NCI-H128 (cell line): ENCODE results near the gene C1QTNF12.

Source experiments
- DNase-seq: peaks from one replicate; lab custom pipeline; 2025; ENCODE audit not compliant: unreplicated experiment; lab: John Stamatoyannopoulos, UW

C1QTNF12 gene

DNA sequence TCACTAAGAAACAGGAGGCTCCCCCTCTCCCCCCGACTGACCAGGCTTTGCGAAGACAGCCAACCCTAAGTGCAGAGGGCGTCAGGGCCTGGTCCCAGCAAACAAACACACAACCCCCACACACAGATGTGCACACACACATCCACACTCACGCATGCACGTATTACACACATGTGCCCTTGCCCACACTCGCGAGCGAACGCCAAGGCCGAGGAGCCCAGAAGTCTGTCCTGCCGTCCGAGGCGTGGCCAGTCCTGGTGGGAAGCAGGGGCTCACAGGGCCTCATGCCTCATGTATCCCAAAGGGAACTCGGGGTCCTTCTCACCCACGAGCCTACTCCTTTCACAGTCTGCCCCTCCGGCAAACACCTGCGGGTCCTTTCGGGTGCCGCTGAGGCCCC lies 16.8 kb downstream of the C1QTNF12 start:
- DNase-seq: no peak

DNA sequence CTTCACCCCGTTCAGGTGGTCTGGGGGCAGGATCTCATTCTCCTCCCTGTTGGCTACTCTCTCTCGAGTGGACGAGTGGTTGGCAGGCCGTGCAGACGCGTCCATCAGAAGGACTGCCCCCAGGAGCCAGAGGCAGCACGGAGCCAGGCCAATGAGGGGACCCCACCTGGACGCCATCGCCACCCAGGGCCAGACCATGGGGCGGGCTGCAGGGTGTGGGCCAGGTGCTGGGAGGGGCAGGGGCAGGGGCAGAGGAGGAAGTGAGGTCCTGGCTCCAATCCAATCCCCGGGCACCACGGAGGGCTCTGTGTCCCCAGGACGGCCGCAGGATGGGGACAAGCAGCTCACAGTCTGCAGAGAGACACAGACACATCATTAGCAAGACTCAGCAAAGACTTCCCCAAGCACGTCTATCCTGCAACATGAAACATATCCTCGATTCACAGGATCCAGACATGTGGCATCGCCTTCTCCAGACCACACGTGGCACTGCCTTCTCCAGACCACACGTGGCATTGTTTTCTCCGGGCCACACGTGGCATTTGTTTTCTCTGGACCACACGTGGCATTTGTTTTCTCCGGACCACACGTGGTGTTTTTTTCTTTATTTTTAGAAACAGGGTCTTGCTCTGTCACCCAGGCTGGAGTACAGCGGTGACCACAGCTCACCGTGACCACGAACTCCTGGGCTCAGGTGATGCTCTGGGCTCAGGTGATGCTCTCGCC lies 17.8 kb downstream of the C1QTNF12 start:
- no peak for DNase-seq

DNA sequence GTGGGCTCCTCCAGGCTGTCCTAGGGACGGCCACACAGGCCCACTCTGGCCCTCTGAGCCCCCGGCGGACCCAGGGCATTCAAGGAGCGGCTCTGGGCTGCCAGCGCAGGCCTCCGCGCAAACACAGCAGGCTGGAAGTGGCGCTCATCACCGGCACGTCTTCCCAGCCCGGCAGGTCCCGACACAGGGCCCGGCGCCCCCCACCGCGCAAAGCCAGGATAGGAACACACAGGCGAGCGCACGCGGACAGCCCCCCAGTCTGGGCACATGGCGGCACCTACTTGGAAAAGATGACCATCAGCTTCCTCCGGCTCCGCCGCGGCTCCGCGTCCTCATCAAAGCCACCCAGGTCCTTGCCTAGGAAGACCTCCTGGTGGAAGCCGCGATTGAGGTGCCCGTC lies 18.3 kb downstream of the C1QTNF12 start:
- no peak for DNase-seq

DNA sequence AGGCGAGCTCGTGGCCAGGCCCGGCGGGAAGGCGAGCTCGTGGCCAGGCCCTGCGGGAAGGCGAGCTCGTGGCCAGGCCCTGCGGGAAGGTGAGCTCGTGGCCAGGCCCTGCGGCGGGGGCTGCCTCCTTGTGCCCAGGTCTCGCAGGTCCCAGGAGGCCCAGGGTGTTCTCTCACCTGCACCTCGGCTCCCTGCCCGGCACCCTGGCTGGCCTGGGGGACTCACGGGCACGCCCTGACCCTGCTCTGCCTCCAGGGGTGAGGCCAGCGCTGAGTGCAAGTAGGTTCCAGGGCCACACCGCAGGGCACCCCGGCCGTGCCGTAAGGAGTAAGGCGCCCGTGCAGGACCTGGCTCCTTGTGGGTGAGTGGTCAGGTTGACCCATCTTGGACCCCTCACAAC lies 19.1 kb downstream of the C1QTNF12 start:
- no peak for DNase-seq

DNA sequence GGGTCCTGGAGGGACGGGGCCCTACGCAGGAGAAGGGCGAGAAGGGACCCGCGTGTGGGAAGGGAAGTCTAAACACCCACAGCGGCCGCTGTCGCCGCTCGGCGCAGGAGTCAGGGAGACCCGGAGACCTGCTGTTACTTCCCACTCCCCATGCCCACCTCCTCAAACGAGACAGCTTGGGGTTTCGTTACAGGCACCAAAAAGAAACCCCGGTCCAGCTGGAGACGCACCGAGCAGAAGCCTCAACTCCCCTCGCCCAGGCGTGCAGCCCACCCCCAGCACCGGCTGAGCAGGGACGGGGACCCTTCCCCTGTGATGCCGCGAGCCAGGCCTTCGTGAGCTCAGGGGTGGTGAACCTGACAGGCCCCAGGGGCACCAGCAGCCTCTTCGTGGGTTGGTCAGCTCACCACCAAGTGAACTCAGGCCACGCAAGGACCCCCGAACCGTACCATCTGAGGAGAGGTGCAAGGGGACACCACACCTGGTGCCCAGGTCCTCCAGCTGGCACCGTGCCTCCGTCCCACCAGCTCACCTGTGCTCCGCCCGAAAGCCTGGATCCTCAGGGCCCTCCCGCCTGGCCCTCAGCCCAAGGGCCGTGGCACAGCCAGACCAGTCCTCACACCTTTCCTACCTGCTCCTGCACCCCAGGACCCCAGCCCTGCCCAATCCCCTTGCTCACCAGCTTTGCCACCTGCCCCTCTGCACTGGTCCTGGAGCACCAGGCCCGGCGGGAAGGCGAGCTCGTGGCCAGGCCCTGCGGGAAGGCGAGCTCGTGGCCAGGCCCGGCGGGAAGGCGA lies 19.8 kb downstream of the C1QTNF12 start:
- DNase-seq: no peak

DNA sequence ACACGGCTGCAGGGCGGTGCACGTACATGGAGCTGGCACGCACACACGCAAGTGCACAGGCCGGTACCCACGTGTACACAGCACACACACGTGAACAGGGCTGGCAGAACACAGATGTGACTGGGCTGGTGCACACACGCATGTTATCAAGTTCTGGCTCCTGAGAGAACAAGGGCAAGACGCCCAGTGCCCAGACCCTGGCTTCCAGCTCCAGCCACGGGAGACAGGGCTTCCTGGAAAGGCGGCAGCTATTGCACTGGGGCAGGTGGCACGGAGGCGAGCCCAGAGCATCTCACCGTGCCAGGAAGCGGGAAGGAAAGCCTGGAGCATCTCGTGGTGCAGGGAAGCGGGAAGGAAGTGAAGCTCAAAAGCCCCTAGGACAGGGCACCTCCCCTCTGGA lies 20.6 kb downstream of the C1QTNF12 start:
- DNase-seq: no peak

DNA sequence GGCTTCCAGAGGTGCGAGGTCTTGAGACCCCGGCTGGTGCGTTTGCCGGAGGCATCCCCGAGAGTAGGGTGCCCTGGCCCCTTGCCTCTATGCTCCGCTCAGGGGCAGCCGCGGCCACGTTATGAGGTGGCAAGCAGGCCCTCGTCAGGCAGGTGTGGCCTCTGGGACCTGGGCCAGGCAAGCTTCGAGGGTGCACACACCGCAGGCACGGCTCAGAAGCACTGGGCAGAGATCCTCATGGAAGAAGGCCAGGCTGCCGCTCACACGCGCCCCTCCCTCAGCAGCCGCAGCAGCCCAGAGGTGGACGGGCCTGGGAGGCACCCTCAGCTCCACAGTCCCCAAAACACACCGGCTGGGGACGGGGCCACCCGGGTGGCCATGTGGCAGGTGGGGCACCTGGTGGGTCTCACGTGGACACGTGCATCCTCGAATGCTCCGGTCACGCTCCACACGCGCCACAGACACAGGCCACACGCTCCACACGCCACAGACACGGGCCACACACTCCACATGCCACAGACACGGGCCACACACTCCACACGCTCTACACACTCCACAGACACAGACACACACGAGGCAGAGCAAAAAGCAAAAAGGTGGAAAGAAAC lies 21.2 kb downstream of the C1QTNF12 start:
- DNase-seq: no peak

DNA sequence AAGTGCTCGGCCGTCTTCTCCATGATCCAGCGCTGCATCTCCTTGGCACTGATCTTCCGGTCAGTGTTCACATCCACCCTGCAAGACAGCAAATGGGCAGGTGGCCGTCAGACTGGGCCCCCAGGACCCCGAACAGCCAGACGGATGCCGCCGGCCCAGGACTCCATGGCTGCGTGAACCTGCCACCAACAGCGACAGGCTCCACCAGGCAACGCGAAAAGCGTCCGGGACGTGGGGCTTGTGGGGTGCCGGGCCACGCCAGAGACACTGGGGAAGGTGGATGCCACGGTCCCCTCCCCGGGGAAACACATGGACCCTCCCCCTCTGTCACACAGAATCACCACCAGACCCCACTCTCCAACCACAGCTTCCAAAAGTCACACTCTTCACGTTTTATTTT lies 22.6 kb downstream of the C1QTNF12 start:
- no peak for DNase-seq

DNA sequence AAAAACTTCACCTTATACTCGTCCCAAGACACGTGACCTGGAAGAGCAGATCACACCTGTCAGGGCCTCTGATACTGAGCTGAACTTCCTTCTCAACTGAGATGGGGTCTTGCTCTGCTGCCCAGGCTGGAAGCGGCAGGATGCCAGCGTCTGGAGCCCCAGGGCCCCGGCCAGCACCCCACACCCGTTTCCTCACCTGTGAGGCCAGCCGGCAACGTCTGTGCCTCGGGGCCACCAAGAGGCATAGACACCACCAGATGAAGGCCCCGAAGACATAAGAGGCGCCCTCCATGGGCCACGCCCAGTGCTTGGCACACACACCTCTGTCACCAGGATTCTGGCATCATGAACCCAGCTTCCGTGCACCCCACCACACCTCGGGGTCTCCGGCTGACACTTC lies 23.2 kb downstream of the C1QTNF12 start:
- no peak for DNase-seq

DNA sequence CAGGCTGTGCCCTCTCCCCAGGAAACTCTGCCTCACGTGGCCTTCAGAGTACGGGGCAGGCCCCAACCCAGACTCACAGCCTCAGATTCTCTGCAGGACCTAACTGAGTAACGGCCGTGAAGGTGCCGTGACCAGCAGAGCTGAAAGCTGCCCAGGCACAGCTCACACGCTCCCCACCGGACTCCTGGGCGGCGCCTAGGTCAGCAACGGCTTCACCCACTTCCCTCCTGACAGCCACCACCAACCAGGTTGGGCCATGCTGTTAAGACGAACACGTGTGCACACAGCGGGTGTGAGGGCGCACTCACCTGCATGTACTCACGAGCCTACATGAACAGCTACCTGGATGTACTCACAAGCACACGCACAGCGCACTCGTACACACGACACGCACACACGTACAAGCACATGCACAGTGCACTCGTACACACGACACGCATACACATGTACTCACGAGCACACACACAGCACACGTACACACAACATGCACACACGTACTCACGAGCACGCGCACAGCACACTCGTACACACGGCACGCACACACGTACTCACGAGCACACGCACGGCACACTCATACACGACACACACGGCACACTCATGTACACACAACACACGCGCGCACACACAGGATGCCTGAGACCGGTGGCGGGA lies 23.8 kb downstream of the C1QTNF12 start:
- no peak for DNase-seq

DNA sequence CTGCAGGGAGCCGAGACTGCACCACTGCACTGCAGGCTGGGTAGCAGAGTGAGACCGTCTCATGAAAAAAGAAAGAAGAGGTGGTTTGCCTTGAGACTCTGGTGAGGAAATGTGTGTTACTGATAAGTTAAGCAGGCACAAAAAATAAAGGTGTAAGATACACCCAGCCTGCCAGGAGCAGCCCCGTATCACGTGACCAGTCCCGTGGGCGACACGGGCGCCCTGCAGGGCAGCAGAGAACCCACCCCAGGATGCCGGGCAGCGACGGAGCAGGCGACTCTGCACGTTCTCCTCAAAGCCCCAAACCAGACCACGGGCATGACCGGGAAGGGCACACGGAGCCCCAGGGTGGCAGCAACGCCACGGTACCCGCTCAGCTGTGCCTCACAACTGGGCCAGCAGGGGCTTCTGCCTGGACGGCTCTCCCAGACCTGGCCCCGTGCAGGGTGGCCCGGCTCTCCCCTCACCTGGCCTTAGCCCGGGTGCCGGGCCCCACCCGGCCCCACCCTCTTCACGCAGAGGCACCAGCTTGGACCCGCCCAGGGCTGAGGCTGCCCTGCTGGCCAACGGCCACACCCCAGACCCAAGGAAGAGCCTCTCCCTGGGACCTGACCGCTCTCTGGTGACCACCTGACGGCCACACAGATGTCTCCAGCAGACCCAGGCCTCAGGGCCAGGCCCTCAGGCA lies 24.5 kb downstream of the C1QTNF12 start:
- no peak for DNase-seq

DNA sequence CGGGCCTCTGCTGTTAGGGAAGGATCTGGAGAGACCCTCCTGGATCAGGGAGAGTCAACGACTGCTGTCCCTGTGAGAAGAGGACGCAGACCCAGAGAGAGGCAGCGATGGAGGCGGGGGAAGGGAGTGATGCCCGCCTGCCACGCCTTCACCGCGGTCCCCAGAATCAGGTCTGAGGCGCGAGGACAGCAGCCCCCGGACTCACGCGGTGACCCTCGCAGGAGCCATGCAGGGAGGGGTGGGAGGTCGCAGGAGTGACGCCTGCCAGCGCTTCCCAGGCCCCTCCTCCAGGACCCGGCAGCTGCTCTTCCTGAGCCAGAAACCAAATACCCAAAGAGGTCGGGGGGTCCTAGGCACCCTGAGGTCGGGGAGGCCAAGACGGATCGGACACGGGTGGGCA lies 26.3 kb downstream of the C1QTNF12 start:
- no peak for DNase-seq

DNA sequence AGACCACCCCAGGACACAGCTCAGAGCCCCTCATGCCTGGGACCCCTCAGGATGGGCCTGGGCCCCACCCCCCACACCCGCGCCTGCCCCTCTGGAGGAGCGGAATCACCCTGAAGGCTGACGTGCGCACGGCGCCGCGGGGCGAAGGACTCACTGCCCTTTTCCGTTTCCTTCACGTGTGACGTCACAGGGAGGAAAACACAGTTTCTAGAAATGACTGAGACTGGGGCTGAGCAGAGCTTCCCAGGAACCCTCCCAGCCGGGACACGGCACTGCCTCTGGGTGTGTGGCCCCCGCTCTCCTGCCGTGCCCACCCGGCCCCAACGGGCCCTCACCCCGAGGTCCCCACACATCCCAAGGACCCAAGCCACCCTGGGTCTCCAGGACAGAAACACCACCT lies 27.2 kb downstream of the C1QTNF12 start:
- DNase-seq: no peak

DNA sequence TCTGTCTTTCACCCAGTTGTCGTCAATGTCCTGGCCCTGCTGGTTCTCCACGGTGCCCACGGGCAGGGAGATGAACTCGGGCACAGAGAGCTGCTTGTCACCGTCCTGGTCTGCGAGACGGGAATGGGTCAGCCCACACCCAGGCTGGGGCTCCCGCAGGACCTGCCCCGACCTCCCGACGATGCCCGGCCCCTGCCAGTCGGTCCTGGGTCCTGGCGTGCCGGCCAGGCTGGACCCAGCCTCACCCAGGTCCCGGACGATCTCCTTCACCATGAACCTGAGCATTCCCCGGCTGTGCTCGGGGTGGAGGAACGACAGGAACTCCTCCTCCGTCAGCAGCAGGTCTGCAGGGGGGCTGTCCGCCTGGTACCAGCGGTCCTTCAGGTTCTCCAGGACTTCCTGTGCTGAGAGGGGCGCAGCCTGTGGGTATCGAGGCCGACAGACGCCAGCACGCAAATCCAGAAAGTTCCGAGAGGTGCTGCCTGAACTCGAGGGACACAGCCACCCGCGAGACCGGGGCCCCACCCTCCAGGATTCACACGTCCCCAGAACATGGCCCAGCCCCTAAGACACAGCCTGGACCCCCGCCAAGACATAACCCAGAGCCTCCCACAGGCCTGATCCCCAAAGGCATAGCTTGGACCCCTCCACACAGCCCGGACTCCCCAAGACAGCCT lies 27.9 kb downstream of the C1QTNF12 start:
- no peak for DNase-seq

DNA sequence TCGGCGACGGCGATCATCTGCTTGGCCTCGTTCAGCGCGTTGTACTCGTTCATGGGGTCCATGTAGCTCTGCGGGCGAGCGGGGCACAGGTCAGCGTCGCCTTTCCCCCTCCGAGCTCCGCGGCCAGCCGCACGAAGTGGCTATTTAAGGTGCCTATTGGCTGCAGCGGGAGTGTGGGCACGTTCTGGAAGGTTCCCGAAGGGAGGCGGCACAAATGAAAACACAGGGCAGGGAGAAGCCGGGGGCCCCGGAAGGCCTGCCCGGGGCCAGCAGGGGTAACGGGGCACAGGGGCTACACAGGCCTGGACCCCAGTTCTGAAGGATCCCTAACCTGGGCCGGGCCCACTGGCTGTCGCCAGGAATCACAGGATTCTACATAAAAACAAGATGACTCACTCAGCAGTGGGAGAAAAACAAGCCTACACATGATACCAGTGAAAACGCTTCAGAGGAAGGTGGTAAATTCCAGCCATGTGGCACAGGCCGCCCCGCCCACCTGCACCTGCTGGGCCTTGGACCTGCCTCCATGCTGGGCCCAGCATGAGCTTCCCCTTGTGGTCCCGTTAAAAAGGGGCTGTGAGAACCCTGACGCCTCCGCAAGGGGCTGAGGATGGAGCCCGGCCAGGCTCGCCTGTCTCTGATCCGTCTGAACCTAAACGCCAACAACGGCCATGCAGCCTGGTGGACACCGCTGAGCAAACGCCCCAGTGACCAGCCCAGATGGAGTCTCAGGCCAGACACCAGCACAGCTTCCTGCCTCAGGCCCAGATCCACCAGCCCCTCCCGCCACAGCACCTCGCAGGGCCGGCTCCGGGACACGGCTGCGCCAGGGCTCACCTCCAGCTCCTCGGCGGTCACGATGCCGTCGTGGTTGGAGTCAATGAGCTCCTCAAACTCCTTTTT lies 28.6 kb downstream of the C1QTNF12 start:
- DNase-seq: no peak

DNA sequence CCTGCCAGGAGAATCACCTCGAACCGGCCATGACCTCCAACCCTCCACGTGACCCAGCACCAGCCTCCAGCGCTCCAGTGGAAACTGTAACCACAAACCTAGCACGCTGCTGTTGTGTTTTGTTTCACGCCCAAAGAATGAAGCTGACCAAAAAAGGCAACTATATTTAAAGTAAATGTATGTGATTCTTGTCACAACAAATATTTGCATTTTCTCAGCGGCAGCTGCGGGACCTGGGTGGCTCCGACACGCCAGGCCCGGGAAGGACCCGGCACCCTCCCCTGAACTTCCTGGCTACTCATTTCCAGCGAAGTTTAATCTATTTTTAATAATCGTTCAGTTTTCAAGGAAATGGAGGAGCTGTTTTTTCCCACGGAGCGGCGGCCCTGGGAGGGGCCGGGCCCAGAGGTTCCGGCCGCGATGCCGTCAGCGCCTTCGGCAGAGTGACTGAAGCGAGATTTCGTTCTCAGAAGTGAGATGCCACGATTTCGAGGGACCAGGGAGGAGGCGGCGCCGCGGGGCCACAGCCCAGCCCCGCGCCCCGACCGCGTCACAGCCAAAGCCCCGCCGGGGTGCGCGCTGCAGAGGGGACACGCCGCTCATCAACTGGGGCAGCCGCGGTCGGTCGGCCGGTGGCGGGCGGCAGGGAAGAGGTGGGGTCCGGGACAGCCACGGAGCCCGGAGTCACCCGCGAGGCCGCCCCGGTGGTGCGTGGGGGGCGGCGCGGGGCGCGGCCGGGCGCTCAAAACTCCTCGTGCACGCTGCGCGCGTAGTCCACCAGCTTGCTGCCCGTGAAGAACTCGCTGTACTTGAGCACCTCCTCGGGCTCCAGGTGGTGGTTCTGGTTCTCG lies 29.5 kb downstream of the C1QTNF12 start:
- DNase-seq: no peak

DNA sequence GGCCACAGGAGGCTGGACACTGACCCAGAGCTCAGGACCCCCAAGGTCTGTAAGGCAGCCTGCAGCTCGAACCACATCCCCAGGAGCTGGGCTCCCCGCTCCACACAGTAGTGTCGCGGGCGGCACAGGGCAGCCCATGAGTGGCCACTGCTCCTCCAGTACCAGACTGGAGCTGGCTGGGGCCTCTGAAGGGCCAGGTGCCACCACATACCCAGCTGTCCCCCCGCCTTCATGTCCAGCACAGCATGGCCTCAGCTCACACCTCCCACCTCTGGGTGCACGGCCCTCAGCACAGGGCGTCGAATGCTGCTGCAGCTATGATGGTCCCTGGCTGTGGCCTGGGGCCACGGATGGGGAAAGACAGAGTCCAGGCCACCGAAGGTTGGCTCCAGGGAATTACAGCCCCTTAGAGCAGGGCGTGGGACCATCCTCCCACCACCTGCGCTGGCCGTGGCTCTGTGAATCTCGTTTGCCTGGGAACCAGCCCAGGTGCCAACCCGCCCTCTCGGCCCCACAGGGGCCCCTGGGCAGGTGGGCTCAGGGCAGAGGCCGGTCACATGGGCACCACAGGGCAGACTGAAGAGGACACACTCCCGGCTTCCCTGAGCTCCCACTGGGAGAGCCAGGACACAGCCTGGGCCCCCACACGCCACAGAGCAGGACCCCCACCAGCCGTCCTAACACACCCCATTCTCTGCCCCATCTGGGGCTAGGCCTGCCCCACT lies 30.5 kb downstream of the C1QTNF12 start:
- no peak for DNase-seq

DNA sequence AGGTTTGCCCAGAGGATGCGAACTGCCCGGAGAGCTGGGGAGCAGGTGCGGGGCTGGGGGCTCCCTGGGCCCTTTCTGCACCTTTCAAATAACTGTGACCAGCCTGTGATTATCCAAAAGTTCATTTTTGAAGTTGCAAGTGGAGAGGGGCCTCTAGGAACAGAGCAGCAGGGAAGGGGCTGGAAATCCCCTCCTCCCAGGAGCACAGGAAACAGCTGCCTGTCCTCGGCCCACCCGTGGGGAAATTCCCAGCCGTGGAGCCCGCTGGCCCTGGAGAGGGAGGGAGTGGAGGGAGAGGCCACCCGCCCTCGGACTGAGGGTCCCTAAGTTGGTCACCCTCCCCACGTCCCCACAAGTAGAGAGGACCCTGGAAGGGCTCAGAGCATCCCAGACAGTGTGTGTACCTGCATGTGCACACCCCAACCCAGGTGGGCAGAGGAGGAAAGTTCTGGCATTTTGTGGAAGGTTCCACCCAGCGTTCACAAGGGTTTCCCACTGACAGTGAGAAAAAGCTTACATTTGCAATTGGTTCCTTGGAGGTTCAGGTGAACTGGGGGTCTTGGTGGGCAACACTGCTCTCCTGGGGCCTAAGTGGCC lies 31.3 kb downstream of the C1QTNF12 start:
- no peak for DNase-seq
